Upper lobe of right lung (tissue), 1 donor: ENCODE results near the gene SCGN. TPM values are rescaled to one million over a fixed set of nuclear protein-coding genes. Genes with fewer than 3 reads are reported as not detected.

Experiments used
- ATAC-seq: fragments of 200-7000 bp; cut with Tn5 transposase; one replicate; pipeline ENCODE4 v1.9.1; 2020; ENCODE audit warnings: mild to moderate bottlenecking, moderate library complexity
- DNase-seq: peaks from one replicate; pipeline ENCODE4 v3.0.0-alpha.2; 2020
- H3K27ac ChIP-seq: fragments of 200-600 bp; one replicate; pipeline ENCODE4 v1.8.0; 2022
- H3K27me3 ChIP-seq: fragments of 200-600 bp; one replicate; pipeline ENCODE4 v1.8.0; 2022; ENCODE audit warnings: mild to moderate bottlenecking
- H3K36me3 ChIP-seq: fragments of 200-600 bp; one replicate; pipeline ENCODE4 v1.8.0; 2022
- H3K4me1 ChIP-seq: fragments of 200-600 bp; one replicate; pipeline ENCODE4 v1.8.0; 2022
- H3K4me3 ChIP-seq: fragments of 200-600 bp; one replicate; pipeline ENCODE4 v1.8.0; 2022; ENCODE audit warnings: mild to moderate bottlenecking
- H3K9me3 ChIP-seq: fragments of 200-600 bp; one replicate; pipeline ENCODE4 v1.8.0; 2022
- CTCF ChIP-seq: fragments of 200-600 bp; IDR thresholded peaks from one replicate; pipeline ENCODE4 v1.8.0; 2022; ENCODE audit warnings: antibody characterized with exemption
- intact Hi-C: fragments of 100-400 bp; cut with DNase I; formaldehyde crosslinking; loops from one replicate; pipeline ENCODE4 v1.11.0; 2022
- total RNA-seq: library from RNA; stranded (reverse); fragmentation: NEBNext Ultra II Directional; extraction: Animal tissue kit (Norgen Biotek cat#: 25700); gene quantifications from one replicate; pipeline ENCODE4 v1.2.1, GENCODE V29; 2021
- donor health status: DM: no; HTN: yes; CAD: no; lungs with severe emphysema.

The SCGN gene
- total RNA-seq, 1 donor from 2014 or later: not detected

GRCh38 chr6:25694366-25694765, 42.4 kb downstream of the SCGN start:
- no peak for TF ChIP-seq CTCF
- intact Hi-C loops: no loop called here
- ATAC-seq: no peak

GRCh38 chr6:25695671-25696070, 43.7 kb downstream of the SCGN start:
- ATAC-seq (no peak), DNase-seq (no peak)
- intact Hi-C loops: no loop called here
- H3K4me1 ChIP-seq: no peaks in the 10 kb centered on the region
- no peaks in the 10 kb centered on the region for H3K27me3 ChIP-seq
- H3K27ac ChIP-seq: no peak overlapping the region
- no peak overlapping the region for H3K4me3 ChIP-seq
- H3K36me3 ChIP-seq: no peaks in the 10 kb centered on the region
- no peaks in the 10 kb centered on the region for H3K9me3 ChIP-seq
- no peak for TF ChIP-seq CTCF

More at GRCh38 chr6:25694366-25694765, 42.4 kb downstream of the SCGN start:
- DNase-seq: no peak
- Histone ChIP-seq H3K27me3 (no peaks in the 10 kb centered on the region), H3K4me3 (no peak overlapping the region), H3K36me3 (no peaks in the 10 kb centered on the region), H3K27ac (no peak overlapping the region), H3K4me1 (no peaks in the 10 kb centered on the region), H3K9me3 (no peaks in the 10 kb centered on the region)

- Histone ChIP-seq H3K36me3 (no peaks in the 10 kb centered on the region), H3K9me3 (no peaks in the 10 kb centered on the region), H3K4me1 (no peaks in the 10 kb centered on the region), H3K27ac (no peak overlapping the region), H3K27me3 (no peaks in the 10 kb centered on the region), H3K4me3 (no peak overlapping the region)
- no peak for DNase-seq
- no peak for TF ChIP-seq CTCF
- ATAC-seq: no peak
- intact Hi-C loops: no loop called here
Observed at GRCh38 chr6:25697537-25698340, 45.7 kb downstream of the SCGN start.

- Histone ChIP-seq H3K27ac (no peak overlapping the region), H3K27me3 (no peaks in the 10 kb centered on the region), H3K4me1 (no peaks in the 10 kb centered on the region), H3K9me3 (no peaks in the 10 kb centered on the region), H3K36me3 (no peaks in the 10 kb centered on the region), H3K4me3 (no peak overlapping the region)
- no peak for TF ChIP-seq CTCF
- intact Hi-C loops: no loop called here
- DNase-seq (no peak), ATAC-seq (no peak)
Observed at GRCh38 chr6:25698631-25699030, 46.6 kb downstream of the SCGN start.

- no peak for TF ChIP-seq CTCF
- Histone ChIP-seq H3K9me3 (no peaks in the 10 kb centered on the region), H3K36me3 (no peaks in the 10 kb centered on the region), H3K4me1 (no peaks in the 10 kb centered on the region), H3K27ac (no peak overlapping the region), H3K4me3 (no peak overlapping the region), H3K27me3 (no peaks in the 10 kb centered on the region)
- intact Hi-C loops: no loop called here
- no peak for DNase-seq
- ATAC-seq: no peak
Observed at GRCh38 chr6:25699649-25700048, 47.6 kb downstream of the SCGN start.
